Measurements from ENCODE around the gene H2AZ2.
A peak's percentile ranks its signal among the peaks of the same experiment; 100 is the strongest.

Gene H2AZ2

GRCh38 chr7:44824894-44825526 lies 22.9 kb downstream of the H2AZ2 start:
- no peaks in the 10 kb centered on the region for H3K27me3 ChIP-seq (ENCODE audit: insufficient read depth, poor library complexity, severe bottlenecking)
- no peak for DNase-seq (ENCODE audit: low read depth in 1 of 2, low spot score in 1 of 2)
- no peak overlapping the region for H3K4me3 ChIP-seq (replicated peaks; ENCODE audit: insufficient read depth, low read length)
- no peak overlapping the region for H3K27ac ChIP-seq (replicated peaks)
- TF ChIP-seq SPI1 (IDR thresholded peaks at IDR 0.05; ENCODE audit: borderline replicate concordance, low read depth) (no peak), GABPA (IDR thresholded peaks at IDR 0.05; ENCODE audit: low read depth) (no peak), POLR2AphosphoS5 (IDR thresholded peaks at IDR 0.05; ENCODE audit: low read depth) (no peak), REST (IDR thresholded peaks at IDR 0.05; ENCODE audit: insufficient replicate concordance, low read depth) (no peak)
- TF ChIP-seq, protein P1, sequence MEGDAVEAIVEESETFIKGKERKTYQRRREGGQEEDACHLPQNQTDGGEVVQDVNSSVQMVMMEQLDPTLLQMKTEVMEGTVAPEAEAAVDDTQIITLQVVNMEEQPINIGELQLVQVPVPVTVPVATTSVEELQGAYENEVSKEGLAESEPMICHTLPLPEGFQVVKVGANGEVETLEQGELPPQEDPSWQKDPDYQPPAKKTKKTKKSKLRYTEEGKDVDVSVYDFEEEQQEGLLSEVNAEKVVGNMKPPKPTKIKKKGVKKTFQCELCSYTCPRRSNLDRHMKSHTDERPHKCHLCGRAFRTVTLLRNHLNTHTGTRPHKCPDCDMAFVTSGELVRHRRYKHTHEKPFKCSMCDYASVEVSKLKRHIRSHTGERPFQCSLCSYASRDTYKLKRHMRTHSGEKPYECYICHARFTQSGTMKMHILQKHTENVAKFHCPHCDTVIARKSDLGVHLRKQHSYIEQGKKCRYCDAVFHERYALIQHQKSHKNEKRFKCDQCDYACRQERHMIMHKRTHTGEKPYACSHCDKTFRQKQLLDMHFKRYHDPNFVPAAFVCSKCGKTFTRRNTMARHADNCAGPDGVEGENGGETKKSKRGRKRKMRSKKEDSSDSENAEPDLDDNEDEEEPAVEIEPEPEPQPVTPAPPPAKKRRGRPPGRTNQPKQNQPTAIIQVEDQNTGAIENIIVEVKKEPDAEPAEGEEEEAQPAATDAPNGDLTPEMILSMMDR (IDR thresholded peaks at IDR 0.05; ENCODE audit: insufficient read depth, low read length) = no peak

- no peak overlapping the region for H3K4me3 ChIP-seq (replicated peaks; ENCODE audit: insufficient read depth, low read length)
- H3K27me3 ChIP-seq (ENCODE audit: insufficient read depth, poor library complexity, severe bottlenecking) = no peaks in the 10 kb centered on the region
- DNase-seq (ENCODE audit: low read depth in 1 of 2, low spot score in 1 of 2) = no peak
- TF ChIP-seq GABPA (IDR thresholded peaks at IDR 0.05; ENCODE audit: low read depth) = no peak
- TF ChIP-seq POLR2AphosphoS5 (IDR thresholded peaks at IDR 0.05; ENCODE audit: low read depth) = peak; percentile 20
- H3K27ac ChIP-seq (replicated peaks) = no peak overlapping the region
These were observed 24.6 kb downstream of the H2AZ2 start for GRCh38 chr7:44823255-44823781.

DNA sequence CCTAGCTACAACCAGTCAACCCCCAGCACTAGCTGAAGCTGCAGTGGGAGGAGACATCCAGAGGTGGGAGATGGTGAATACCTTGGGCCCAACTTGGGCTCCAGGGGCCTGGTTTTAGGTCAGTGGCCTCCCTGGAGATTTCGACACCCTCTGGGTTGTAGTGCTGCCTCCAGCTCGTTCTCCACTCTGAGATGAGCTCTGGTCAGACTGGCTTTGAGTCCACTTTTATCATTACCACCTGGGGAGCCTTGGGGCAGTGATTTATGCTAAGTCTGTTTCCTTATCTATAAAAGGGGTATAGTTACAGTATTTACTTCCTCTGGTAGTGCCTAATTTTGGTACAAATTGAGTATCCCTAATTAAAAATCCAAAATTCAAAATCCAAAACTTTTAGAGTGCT lies 28.6 kb downstream of the H2AZ2 start:
- H3K27ac ChIP-seq (replicated peaks) = no peak overlapping the region
- TF ChIP-seq REST (IDR thresholded peaks at IDR 0.05; ENCODE audit: insufficient replicate concordance, low read depth) (no peak), GABPA (IDR thresholded peaks at IDR 0.05; ENCODE audit: low read depth) (no peak), POLR2AphosphoS5 (IDR thresholded peaks at IDR 0.05; ENCODE audit: low read depth) (no peak), SPI1 (IDR thresholded peaks at IDR 0.05; ENCODE audit: borderline replicate concordance, low read depth) (no peak)
- TF ChIP-seq, protein P1 (IDR thresholded peaks at IDR 0.05; ENCODE audit: insufficient read depth, low read length) = no peak
- H3K4me3 ChIP-seq (replicated peaks; ENCODE audit: insufficient read depth, low read length) = no peak overlapping the region
- no peaks in the 10 kb centered on the region for H3K27me3 ChIP-seq (ENCODE audit: insufficient read depth, poor library complexity, severe bottlenecking)
- no peak for DNase-seq (ENCODE audit: low read depth in 1 of 2, low spot score in 1 of 2)

DNA sequence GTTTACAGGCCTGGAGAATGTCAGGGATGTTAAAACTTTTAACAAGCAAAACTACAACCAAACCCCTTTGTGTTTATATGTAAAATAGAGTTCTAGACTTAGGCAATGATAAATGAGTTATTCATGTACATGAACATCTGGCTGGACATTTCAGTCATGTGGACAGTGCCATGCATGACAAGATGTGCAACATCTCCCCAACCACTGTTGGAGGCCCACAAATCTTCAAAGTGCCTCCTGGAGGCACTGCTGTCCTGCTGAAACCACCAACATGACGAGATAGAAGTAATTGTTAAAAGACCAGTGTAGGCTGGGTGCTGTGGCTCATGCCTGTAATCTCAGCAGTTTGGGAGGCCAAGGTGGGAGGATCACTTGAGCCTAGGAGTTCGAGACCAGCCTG lies 33.0 kb downstream of the H2AZ2 start:
- no peak overlapping the region for H3K27ac ChIP-seq (replicated peaks)
- TF ChIP-seq REST (IDR thresholded peaks at IDR 0.05; ENCODE audit: insufficient replicate concordance, low read depth) (no peak), GABPA (IDR thresholded peaks at IDR 0.05; ENCODE audit: low read depth) (no peak), POLR2AphosphoS5 (IDR thresholded peaks at IDR 0.05; ENCODE audit: low read depth) (no peak), SPI1 (IDR thresholded peaks at IDR 0.05; ENCODE audit: borderline replicate concordance, low read depth) (no peak)
- TF ChIP-seq, protein P1 (IDR thresholded peaks at IDR 0.05; ENCODE audit: insufficient read depth, low read length) = no peak

More for the DNA sequence above, 33.0 kb downstream of the H2AZ2 start:
- H3K27me3 ChIP-seq (ENCODE audit: insufficient read depth, poor library complexity, severe bottlenecking) = no peaks in the 10 kb centered on the region
- H3K4me3 ChIP-seq (replicated peaks; ENCODE audit: insufficient read depth, low read length) = no peak overlapping the region
- DNase-seq (ENCODE audit: low read depth in 1 of 2, low spot score in 1 of 2) = no peak

All from HL-60 (cell line).